NCI-H187 (cell line): ENCODE measurements around the gene LIPC.

Experiments used
- DNase-seq, 2 experiments: peaks; one replicate each; lab custom pipeline; 2025; lab: John Stamatoyannopoulos, UW

The LIPC gene

DNA sequence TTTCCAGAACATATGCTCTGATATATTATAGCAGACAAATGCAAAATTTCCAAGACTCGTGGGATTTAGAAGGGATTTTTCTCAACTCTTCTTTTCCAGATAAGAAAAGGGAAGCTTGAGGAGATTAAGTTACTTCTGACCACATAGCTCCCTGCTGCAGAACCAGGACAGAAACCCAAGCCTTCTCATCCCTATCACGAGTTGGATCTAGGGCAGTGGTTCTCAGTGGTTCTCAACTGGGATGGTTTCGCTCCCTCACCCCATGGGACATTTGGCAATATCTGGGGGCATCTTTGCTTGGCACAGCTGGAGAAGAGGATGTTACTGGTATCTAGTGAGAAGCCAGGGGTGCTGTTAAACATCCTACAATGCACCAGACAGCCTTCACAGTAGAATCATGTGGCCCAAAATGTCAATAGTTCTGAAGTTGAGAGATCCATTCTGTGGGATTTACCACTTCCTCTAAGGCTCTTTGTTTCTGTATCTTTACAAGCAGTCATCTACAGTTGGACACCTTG is 64.2 kb downstream of the LIPC start:
- DNase-seq = no peak

DNA sequence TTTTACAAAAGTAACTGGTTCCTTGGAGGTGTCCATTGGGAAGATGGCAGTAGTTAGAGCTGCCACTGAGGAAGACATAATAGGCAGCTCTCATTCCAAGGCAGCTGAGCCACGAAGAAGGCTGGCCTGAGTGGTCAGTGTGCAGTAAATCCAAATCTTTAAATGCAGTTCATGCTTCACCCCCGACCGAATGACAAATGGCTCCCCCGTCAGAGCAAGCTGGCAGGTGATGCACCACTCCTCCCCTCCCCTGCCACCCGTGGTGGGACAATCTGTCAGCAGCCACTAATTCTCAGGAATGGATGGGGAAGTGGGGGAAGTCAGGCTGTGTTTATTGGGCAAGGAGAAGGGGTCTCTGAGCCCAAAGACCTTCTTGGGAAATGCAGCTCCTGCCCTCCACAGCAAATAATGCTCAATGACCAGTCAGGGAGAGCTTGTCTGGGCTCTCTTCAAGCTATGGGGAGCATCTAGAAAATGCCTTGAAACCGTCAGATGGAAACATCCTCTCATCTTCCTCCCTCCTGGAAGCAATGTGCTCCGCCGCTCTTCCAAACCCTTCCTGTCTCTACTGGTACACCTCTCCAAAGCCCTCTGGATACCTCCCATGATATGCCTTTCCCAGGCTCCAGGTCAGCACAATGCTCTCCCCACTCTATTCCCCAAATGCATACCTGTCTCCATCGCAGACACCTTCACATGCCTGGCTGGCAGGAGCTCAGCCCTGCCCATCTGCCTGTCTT is 65.4 kb downstream of the LIPC start:
- no peak for DNase-seq

DNA sequence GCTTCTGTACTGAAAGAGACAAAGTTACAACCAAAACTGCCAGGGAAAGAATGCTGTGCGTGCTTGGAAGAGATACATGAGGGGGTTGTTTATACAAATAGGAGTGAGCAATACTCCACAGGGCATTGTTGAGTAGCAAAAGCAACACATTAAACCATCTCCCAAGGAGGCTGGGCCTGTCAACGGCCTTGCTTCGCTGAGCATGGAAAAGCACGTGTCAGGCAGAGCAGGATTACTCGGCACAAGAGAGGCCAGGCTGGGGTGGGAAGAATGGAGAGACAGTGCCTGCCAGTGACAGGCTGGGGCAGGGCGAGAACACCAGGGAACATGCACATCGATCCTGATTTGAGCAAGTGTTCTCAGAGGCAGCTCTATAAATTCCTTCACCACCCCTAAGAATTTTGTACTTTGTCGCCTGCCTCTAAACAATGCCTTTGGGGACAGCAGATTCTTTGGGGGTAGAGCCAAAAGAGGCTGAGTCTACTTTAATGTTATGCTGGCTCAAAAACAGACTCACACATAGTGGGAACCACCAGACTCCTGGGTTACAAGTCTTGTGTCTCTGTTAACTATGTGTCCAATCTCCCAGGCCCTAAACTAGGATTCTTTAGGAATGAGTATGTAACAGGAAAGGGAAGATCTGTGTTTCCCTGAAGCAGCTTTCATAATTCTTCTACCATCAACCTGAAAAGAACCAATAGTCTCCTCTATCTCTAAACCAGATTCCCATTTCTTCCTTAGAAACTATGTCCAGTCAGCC is 67.2 kb downstream of the LIPC start:
- no peak for DNase-seq

DNA sequence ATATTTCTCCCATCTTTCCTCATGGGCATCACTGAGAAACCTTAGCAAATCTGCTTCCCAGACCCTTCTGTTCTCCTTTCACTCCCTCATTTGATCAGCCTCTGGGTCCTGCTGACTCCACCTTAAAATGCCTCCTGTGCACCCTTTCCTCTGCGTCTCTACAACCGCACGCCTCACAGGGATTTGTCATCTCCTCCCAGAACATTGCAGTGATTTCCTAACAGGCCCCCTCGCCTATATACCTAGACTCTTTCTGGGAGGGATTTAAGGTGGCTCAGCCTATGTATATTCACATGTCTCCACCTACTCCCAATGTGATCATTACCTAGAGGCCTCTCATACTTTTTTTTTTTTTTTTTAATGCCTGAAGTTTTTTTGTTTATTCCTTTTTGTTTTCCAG is 69.2 kb downstream of the LIPC start:
- DNase-seq = no peak

DNA sequence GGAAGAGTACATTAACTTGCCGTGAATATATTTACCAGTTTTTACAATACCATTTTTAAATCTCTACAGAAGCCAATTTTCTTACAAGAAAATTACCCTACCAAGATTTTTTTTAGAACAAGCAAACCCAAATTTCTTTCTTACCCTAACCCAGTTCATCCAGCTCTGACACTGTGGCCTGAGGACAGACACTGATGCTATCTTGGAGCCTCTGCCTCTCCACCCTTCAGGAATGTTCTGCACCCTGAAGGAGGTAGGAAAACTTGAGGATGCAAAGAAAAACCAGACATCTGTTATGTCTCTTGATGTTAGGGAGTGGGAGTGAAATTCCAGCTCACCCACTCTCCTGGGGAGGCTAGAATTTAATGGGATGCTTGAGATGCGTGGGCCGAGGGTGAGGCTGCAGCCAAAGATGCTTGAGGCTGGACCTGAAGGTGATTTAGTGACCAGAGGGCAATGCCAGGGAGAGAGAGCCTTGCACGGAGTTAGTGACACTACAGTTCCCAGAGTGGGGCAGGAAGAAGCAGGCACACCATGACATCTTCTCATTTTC is 69.9 kb downstream of the LIPC start:
- DNase-seq = no peak

DNA sequence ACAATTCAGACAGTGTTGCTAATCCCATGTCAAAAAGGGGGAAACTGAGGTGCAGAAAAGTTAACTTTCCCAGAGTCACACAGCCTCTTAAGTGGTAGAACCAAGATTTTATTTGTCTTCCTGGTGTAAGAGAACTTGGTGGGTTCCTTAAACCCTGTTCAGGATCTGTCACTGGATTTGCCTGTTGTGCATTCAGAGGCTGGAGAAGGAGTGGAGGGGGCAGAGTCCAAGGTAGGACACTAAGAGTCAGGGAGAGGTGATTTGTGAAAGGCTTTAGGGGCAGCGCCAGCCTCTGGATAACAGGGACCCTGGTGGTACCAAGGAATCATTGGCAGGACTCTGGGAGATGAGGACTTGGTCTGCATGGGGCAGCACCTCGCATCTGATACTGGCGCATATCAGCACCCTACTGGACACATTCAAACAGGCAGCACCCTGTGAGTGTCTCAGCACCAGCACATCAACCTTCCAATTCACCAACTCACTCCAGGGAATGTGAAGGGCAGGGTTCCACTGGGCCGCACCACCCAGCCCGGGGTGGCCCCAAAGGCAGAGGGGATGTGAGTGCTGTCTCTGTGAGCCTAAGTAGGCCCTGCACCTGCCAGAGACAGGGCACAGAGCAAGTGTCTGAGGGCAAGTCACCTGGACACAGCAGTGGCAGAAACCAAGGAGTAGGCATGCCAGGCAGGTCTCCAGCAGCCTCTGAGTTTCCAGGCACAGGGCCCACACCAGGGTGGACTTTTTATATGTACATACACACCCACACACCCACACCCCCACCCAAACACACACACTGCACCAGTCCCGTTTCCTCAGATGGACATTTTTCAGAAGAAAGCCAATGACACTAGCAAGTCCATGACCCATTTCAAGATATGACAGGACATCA is 71.6 kb downstream of the LIPC start:
- no peak for DNase-seq

DNA sequence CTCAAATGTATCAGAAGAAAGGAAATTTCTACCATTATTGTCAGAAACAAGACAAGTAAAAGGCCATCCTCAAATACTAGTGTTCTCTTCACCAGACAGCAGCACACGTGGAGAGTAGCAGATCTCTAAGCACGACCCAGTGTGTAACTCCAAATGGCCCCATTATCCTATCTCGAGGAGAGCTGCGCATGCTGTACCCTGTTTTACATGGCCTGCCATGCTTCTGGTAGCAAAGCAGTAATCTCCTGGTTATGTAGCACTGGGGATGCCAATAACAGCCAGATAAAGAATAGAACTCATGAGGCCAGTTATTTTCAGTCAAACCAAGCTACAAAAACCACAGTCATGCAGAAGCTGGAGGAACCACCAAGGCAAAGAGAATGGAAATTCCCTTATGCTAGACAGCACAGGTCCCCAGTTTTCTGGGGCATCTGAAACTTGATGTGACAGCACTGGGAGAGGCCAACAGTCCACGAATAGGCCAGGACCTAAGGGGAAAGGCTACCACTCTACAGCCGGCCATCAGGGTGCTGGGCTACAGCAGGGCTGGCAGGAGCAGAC is 73.0 kb downstream of the LIPC start:
- no peak for DNase-seq

DNA sequence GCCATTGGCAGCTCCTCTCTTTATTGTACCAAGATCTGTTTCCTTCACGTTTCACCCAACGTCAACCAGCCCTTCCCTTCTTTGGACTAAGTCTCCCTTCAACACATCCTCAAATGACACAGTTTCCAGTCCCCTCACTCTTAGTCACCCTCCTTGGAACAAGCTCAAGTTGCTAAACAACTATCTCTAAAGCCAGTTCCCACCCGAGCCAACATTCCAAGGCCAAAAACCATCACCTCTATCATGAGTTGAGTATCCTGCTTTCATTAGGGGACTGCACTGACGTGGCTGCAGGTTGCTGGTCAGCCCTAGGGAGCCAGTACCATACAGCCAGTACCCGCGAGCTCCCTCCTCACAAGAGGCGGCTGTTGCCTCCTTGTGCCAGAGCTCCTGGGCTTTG is 73.8 kb downstream of the LIPC start:
- no peak for DNase-seq

DNA sequence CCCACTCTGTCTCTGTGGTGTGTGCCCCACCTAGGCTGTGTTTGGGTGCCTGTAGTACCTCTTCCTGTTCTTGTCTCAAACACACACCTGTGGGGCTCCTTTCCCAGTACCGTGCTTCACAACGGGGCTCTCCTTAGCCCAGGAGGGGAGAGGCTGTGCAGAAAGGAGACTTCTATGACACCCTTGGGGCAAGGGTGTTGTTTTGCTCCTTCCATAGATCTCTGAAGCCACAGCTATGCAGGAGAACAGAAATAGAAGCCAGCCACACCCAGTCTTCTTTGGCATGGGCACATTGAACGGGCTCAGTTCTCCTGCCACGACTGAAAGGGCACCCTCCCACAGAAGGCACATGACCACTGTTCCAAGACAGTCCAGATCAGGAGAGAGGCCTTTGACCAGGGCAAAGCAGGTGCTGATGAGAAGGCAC is 74.3 kb downstream of the LIPC start:
- DNase-seq = no peak

DNA sequence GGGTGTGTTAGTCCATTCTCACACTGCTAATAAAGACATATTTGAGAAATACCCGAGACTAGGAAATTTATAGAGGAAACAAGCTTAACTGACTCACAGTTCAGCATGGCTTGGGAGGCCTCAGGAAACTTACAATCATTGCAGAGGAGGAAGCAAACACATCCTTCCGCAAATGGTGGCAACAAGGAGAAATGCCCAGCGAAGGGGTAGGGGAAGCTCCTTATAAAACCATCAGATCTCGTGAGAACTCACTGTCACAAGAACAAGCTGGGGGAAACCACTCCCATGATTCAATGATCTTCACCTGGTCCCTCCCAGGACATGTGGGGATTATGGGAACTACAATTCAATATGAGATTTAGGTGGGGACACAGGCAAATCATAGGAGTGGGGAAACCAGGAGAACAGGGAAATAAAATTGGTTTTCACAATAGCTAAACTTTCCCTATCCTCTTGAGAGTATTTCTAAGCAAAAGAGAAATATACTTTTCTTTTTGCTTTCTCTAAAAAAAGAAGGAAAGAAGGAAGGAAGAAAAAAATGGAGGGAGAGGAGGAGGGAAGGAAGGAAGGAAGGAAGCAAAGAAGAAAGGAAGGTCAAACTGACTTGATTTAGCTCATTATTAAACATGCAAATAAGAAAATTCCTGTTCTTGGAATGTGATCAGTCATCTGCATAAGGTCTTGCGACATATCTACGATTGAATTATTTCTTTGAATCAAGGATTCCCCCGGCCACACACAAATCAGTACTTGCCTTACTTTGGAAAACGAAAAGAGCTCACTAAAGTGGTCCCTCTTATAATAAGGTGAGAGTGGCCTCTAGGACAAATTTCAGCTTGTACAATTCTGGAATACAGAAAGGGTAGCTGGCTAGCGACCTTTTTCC is 75.2 kb downstream of the LIPC start:
- no peak for DNase-seq

DNA sequence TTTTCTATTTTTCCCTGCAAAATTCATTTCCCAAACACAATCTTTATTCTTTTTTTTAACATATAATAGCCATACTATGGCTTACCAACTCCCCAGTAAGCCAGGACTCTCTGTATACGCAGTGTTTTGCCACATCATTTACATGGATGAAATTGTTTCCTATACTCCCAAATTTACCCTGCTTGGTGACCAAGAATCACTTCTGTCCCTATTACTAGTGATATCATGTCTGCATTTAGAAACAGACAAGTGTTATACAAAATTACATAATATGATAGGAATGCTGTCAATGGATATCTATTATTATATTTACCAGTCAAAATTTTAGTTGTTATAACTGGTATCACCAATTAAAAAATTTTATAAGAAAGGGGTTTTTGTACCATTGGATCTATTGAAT is 77.8 kb downstream of the LIPC start:
- no peak for DNase-seq

DNA sequence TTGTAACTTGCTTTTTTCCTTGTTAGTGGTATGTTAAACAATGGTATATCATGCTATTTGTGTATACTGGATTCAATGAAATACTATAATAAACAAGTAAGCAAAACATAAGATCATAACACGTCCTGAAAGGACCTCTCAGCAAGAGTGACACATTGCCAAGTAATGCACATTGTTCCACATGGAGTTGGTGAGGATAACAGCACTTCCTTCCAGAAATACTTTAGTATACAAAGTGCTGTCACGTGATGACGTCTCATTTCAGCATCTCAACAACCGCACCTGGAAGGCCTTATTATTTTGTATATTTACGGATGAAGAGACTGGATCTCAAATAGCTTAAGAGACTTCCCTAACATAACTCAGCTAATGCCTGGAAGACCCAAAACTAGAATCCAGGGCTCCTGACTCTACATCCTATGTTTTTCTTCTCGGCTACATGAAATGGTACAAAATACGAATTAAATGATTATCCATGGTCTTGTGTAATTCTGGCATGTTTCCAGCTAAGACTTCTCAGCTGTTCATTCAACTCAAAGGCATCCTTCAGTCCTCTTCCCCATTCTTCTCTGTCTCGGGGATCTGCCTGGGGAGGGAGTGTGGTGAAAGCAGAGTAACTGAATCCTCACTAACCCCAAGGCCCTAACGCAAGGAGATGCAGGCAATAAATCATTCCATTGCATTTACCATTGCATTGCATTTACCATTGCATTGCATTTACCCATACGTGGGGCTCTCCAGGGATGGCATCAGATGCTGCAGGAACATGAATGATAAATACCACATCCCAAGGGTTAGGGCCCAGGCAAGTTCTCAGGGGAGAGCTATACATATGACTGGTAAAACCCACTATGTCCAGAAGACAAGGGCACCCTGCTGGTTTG is 79.2 kb downstream of the LIPC start:
- DNase-seq = no peak

DNA sequence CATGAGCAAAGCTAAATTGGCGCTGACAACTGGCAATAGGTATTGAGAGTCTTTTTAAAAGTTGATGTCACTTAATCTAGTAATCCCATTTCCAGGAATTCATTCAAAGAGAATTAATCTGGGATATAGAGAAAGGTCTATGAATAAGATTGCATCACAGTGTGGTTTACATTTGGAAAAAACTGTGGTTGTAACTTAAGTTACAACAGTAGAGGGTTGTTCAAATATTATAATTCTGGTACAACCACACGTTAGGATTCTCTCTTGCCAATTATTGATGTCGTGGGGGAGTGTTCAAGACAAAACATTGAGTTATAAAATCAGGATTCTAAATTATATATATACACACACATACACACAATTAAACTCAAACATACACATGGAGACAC is 79.8 kb downstream of the LIPC start:
- no peak for DNase-seq

DNA sequence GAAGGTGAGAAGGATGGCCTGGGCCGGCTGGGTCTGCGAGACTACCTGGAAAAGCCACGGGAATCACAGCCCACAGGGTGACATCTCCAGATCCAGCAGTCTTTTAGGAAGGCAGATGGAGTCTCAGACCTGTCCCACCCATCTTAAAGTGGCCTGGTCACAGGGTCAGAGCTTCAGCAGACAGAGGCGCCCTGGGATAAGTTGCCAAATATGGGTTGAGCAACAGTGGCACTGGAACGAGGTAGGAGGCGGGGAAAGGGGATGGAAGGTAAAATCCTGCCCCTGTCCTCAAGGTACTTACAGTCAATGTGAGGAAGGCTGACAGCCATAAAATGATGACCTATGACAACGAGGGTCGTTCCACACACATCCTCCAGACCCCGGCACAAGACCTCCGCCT is 80.7 kb downstream of the LIPC start:
- DNase-seq = no peak

DNA sequence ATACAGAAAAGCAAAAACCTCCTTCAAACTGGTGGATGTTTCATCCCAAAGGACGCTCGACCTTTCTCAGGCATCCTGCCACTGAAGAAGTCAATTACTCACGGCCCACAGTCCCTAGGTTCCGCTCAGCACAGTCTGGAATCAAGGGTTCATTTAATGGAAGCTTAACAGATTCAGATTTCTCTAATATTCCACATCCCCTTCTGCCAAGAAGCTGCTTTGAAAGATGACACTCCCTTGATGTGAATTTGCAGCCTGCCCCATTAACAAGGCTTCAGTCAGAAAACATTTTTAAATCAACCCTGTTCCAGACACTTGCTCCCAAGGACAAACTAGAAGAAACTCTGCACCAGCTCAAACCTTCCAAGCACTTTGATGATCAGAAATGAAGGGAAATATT is 81.2 kb downstream of the LIPC start:
- DNase-seq = no peak

DNA sequence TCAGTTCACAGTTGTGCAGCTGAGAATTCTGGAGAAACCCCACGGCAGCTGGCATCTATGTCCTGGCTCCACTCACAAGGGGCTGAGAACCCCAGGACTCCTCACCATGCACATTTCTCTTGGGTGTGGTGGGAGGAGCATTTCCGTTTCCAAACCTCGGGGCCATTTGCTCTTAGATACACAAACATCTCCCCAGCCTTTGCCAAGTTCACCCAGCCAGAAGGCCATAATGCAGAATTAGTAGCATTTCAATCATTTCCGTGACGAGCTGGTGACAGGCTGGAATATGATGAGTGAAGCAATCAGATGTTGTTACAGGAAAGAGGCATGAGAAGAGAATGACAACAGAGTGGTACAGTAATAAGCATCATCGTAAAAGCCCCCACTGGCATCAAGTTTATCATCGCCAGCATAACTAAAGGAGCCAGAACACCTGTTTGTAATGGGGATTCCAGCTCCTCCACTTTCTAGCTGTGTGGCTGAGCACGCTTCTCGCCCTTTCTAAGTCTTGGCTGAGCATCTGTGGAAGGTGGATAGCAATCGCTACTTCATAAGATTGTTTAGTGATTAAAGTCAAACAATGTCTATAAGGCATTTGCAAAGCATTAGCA is 82.0 kb downstream of the LIPC start:
- no peak for DNase-seq

DNA sequence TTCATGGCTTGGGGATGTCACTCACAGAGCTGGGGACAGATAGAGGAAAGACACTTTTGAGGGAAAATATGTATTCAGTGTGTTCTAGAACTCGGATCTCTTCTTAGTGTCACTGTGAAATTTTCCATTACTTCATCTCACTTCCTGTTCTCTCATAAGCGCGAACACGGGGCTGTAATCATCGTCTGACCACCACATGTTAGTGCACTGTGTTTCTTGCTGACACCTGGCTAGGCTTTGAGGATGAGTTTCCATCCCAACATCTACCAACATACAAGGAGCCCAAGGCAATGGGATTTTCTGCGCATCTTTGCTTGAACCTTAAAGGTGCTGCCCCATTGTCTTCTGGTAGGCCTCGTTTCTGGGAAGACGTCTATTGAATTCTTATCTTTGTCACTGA is 84.0 kb downstream of the LIPC start:
- no peak for DNase-seq

DNA sequence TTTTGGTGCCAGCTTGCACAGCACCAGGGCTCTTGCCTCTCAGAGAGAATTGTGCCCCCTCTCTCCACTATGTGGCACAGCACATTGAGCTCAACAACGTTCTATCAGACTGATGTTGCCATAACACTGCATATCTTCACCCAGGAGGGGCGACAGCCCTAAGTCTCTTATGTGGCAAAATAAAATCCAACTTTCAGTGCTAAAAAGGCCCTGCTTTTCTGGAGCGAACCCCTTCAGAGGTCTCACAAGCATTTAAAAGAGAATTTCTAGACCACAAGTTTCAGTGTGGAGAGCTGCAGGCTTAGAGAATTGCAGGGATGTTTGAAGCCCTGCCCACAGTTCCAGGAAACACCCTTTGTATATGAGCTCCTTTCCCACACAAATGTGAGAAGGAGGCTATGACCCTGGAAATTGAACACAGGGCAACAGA is 85.5 kb downstream of the LIPC start:
- DNase-seq = no peak
